Activated CD8-positive, alpha-beta memory T cell treated with anti-CD3 and anti-CD28 coated beads for 1 hour (primary cell): Measurements from ENCODE around the gene RELB.
"Not testable (repeated sequence)": the region's sequence is repeated elsewhere in the genome, so short reads cannot be mapped to it uniquely, and the experiment has no call there.

Source experiments
- DNase-seq, 2 donors: peaks; one replicate each; pipeline ENCODE4 v3.0.0-alpha.2; 2020; ENCODE audit warnings: low read depth in 1 of 2; ENCODE audit errors: extremely low read depth in 1 of 2

The RELB gene

GRCh38 chr19:44986389-44986788, 14.9 kb upstream of the RELB start:
- DNase-seq: no peak

GRCh38 chr19:44987148-44987675, 14.1 kb upstream of the RELB start:
- no peak for DNase-seq

GRCh38 chr19:44988273-44988672, 13.0 kb upstream of the RELB start:
- no peak for DNase-seq

- DNase-seq: peak; percentile 29 to 39
Observed at GRCh38 chr19:44988896-44989556, 12.2 kb upstream of the RELB start.

GRCh38 chr19:44990459-44990858, 10.8 kb upstream of the RELB start:
- DNase-seq: no peak

GRCh38 chr19:44990966-44991365, 10.3 kb upstream of the RELB start:
- no peak for DNase-seq

GRCh38 chr19:44992336-44993163, 8.7 kb upstream of the RELB start:
- DNase-seq: no peak

GRCh38 chr19:44993526-44993925, 7.7 kb upstream of the RELB start:
- DNase-seq: no peak

- no peak for DNase-seq
Observed at GRCh38 chr19:44993926-44994537, 7.2 kb upstream of the RELB start.

GRCh38 chr19:44998025-44998424, 3.2 kb upstream of the RELB start:
- DNase-seq: no peak

- not testable (repeated sequence) for DNase-seq
Observed at GRCh38 chr19:44999131-44999925, 1.9 kb upstream of the RELB start.

GRCh38 chr19:45000665-45001064, 599 bp upstream of the RELB start:
- DNase-seq: not testable (repeated sequence)

GRCh38 chr19:45003485-45003884, 2.2 kb downstream of the RELB start:
- no peak for DNase-seq

- DNase-seq: no peak
Observed at GRCh38 chr19:45005787-45006186, 4.5 kb downstream of the RELB start.

GRCh38 chr19:45008552-45008951, 7.3 kb downstream of the RELB start:
- no peak for DNase-seq

GRCh38 chr19:45009625-45010255, 8.5 kb downstream of the RELB start:
- no peak for DNase-seq

- no peak for DNase-seq
Observed at GRCh38 chr19:45010306-45010705, 9.0 kb downstream of the RELB start.

- DNase-seq: no peak
Observed at GRCh38 chr19:45011959-45012358, 10.7 kb downstream of the RELB start.

- peak; percentile 36 to 47 for DNase-seq
Observed at GRCh38 chr19:45016388-45017314, 15.4 kb downstream of the RELB start.
